ENCODE data around the gene XIRP2.

DNA sequence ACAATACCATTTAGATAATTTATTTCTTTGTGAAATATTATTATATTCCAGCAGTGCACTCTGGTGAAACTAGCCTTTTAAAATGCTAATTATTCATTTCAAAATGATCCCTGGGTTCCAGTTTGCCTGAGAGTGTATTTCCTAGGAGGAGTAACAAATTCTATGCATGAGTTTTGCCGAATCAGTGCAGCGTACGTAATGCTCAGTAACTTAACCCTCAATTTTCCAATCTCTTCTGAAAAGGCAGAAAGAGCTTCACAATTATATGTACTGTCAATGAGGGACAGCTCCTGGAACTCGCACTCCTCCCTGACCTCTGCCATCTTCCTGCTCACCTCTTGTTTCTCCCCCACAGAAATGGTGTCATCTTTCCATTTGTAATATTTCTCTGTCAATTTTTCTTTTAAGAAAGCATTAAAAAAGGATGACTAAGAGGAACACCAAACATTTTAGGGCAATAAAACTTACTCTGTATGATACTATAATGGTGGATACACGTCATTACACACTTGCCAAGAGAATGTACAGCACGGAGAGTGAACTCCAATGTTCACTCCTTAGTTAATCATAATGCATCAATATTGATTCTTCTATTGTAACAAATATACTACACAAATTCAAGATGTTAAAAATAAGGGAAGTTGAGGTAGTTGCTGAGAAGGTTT is 25.7 kb upstream of the XIRP2 start:
- TF ChIP-seq, protein P1, sequence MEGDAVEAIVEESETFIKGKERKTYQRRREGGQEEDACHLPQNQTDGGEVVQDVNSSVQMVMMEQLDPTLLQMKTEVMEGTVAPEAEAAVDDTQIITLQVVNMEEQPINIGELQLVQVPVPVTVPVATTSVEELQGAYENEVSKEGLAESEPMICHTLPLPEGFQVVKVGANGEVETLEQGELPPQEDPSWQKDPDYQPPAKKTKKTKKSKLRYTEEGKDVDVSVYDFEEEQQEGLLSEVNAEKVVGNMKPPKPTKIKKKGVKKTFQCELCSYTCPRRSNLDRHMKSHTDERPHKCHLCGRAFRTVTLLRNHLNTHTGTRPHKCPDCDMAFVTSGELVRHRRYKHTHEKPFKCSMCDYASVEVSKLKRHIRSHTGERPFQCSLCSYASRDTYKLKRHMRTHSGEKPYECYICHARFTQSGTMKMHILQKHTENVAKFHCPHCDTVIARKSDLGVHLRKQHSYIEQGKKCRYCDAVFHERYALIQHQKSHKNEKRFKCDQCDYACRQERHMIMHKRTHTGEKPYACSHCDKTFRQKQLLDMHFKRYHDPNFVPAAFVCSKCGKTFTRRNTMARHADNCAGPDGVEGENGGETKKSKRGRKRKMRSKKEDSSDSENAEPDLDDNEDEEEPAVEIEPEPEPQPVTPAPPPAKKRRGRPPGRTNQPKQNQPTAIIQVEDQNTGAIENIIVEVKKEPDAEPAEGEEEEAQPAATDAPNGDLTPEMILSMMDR (IDR thresholded peaks at IDR 0.05) = no peak
- no peak for TF ChIP-seq ZFX (IDR thresholded peaks at IDR 0.05; ENCODE audit: borderline replicate concordance)
